ENCODE data around the gene CD99. TPM values are rescaled to one million over a fixed set of nuclear protein-coding genes. Genes with fewer than 3 reads are reported as not detected.
"Not testable (repeated sequence)": the region's sequence is repeated elsewhere in the genome, so short reads cannot be mapped to it uniquely, and the experiment has no call there.

The CD99 gene
- total RNA-seq, 2 donors from 2014 or later: 164 to 191 TPM

GRCh38 chrX:2751874-2752300, 60.8 kb downstream of the CD99 start, which contains the start of gene XG:
TSS of gene XG (plus strand) at chrX:2752040. CDS start at chrX:2752275, 235 bp downstream.
- ATAC-seq; intact Hi-C loops (cut with DNase I, micrococcal nuclease); DNase-seq: not testable (repeated sequence)

DNA sequence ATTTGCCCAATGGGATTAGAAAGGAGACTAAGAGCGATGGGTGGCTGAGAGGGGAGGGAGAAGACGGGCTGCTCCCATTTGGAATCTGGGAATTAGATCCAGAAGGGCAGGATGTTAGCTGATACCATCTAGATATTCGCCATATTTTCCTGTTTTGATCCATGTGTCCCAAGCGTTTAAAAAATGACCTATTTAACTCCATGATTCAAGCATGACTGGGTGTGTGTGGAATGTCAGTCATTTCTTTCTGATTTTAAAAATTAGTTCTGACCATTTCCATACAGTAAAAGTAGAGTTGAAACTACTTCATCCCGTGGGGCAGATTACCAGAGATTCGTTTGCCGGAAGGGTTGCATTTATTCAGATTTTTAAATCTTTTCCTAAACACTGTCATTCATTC, 61.3 kb downstream of the CD99 start:
- DNase-seq; ATAC-seq; intact Hi-C loops (cut with DNase I, micrococcal nuclease): not testable (repeated sequence)

- intact Hi-C loops (cut with DNase I, micrococcal nuclease); ATAC-seq; DNase-seq: not testable (repeated sequence)
Observed at GRCh38 chrX:2755163-2755715, 64.1 kb downstream of the CD99 start.

- no peak for DNase-seq
- ATAC-seq: no peak
- intact Hi-C loops (cut with DNase I, micrococcal nuclease): no loop called here
Observed at GRCh38 chrX:2756548-2756947, 65.5 kb downstream of the CD99 start.

DNA sequence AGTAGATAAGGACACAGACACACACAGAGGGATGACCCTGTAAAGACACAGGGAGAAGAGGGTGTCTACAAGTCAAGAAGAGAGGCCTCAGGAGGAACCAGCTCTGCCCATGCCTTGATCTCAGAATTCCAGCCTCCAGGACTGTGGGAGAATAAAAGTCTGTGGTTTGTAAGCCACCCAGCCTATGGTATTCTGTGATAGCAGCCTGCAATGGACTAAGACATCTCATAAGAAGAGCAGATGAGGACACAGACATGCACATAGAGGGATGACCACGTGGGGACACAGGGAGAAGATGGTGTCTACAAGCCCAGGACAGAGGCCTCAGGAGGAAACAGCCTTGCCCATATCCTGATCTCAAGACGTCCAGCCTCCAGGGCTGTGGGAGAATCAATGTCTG, 70.2 kb downstream of the CD99 start:
- intact Hi-C loops (cut with DNase I, micrococcal nuclease): no loop called here
- no peak for DNase-seq
- no peak for ATAC-seq

GRCh38 chrX:2762671-2763070, 71.6 kb downstream of the CD99 start:
- intact Hi-C loops (cut with DNase I, micrococcal nuclease); DNase-seq; ATAC-seq: not testable (repeated sequence)

DNA sequence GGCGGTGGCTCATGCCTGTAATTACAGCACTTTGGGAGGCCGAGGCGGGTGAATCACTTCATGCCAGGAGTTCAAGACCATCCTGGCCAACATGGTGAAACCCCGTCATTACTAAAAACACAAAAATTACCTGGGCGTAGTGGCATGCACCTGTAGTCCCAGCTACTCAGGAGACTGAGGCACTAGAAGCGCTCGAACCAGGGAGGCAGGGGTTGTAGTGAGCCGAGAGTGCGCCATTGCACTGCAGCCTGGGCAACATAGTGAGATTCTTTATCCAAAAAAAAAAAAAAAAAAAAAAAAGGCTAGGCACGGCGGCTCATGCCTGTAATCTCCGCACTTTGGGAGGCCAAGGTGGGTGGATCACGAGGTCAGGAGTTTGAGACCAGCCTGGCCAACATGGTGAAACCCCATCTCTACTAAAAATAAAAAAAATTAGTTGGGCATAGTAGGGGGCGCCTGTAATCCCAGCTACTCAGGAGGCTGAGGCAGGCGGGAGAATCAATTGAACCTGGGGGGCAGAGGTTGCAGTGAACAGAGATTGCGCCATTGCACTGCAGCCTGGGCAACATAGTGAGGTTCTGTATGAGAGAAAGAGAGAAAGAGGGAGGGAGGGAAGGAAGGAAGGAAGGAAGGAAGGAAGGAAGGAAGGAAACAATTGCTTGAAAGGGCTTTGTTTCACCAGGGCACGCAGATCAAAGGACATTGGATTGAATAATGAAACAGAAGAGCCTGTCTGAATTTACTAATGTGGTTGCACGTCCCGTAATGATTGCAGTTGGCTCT, 73.9 kb downstream of the CD99 start:
- DNase-seq; ATAC-seq; intact Hi-C loops (cut with DNase I, micrococcal nuclease): not testable (repeated sequence)

- intact Hi-C loops (cut with DNase I, micrococcal nuclease): no loop called here
- ATAC-seq (no peak), DNase-seq (no peak)
Observed at GRCh38 chrX:2765549-2765830, 74.4 kb downstream of the CD99 start.

- ATAC-seq (no peak), DNase-seq (no peak)
- intact Hi-C loops (cut with DNase I, micrococcal nuclease): no loop called here
Observed at GRCh38 chrX:2766906-2767305, 75.8 kb downstream of the CD99 start.

GRCh38 chrX:2767631-2768455, 76.7 kb downstream of the CD99 start:
- intact Hi-C loops (cut with DNase I, micrococcal nuclease): no loop called here
- DNase-seq (peak; percentile 23 to 61), ATAC-seq (peak; percentile 62)

- DNase-seq (no peak), ATAC-seq (no peak)
- intact Hi-C loops (cut with DNase I, micrococcal nuclease): no loop called here
Observed at GRCh38 chrX:2769615-2770014, 78.5 kb downstream of the CD99 start.

- DNase-seq; ATAC-seq; intact Hi-C loops (cut with DNase I, micrococcal nuclease): not testable (repeated sequence)
Observed at GRCh38 chrX:2773166-2774055, 82.3 kb downstream of the CD99 start.

GRCh38 chrX:2774057-2774456, 83.0 kb downstream of the CD99 start:
- no peak for ATAC-seq

GRCh38 chrX:2774776-2775175, 83.7 kb downstream of the CD99 start:
- ATAC-seq: no peak
- intact Hi-C loops (cut with DNase I, micrococcal nuclease): no loop called here

More at GRCh38 chrX:2774057-2774456, 83.0 kb downstream of the CD99 start:
- intact Hi-C loops (cut with DNase I, micrococcal nuclease): no loop called here
- no peak for DNase-seq

DNA sequence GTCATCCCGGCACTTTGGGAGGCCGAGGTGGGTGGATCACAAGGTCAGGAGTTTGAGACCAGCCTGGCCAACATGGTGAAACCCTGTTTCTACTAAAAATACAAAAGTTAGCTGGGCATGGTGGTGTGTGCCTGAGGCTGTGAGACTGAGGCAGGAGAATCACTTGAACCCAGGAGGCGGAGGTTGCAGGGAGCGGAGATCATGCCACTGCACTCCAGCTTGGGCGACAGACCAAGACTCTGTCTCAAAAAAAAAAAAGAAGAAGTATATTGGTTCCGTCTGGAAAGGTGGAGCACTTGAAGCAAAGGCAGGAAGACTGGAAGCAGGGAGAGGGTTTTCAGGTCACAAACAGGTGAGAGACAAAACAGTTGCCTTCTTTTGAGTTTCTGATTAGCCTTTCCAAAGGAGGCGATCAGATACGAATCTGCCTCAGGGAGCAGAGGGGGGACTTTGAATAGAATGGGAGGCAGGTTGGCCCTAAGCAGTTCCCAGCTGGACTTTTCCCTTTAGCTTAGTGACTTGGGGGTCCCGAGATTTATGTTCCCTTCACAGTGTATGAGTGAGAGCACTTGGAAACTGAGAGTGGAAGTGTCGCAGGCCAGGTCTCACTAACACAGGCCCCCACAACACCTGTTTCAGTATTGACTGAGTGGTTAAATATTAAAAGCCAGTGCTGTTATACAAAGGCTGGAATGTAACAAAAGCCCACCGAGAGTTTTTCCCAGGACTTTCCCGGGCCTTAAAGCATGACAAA, 89.6 kb downstream of the CD99 start:
- ATAC-seq: peak; percentile 62
- intact Hi-C loops (cut with DNase I, micrococcal nuclease); DNase-seq: not testable (repeated sequence)

More at GRCh38 chrX:2774776-2775175, 83.7 kb downstream of the CD99 start:
- no peak for DNase-seq

GRCh38 chrX:2781226-2781571, 90.1 kb downstream of the CD99 start:
- DNase-seq: no peak
- intact Hi-C loops (cut with DNase I, micrococcal nuclease): no loop called here

GRCh38 chrX:2781698-2782097, 90.6 kb downstream of the CD99 start:
- no peak for ATAC-seq
- no peak for DNase-seq
- intact Hi-C loops (cut with DNase I, micrococcal nuclease): no loop called here

More at GRCh38 chrX:2781226-2781571, 90.1 kb downstream of the CD99 start:
- ATAC-seq: peak; percentile 37

- intact Hi-C loops (cut with DNase I, micrococcal nuclease): no loop called here
- ATAC-seq (no peak), DNase-seq (no peak)
Observed at GRCh38 chrX:2782171-2782570, 91.1 kb downstream of the CD99 start.
